HG03354 (cell line): Measurements from ENCODE around the gene SCYGR6.
"Not testable (repeated sequence)": the region's sequence is repeated elsewhere in the genome, so short reads cannot be mapped to it uniquely, and the experiment has no call there.

Experiments
- ATAC-seq: cut with Tn5 transposase; IDR thresholded peaks from one replicate; pipeline ENCODE4 v1.9.1; 2021; ENCODE audit warnings: mild to moderate bottlenecking; ENCODE audit not compliant: unreplicated experiment, poor library complexity, severe bottlenecking

SCYGR6 gene, protein sequence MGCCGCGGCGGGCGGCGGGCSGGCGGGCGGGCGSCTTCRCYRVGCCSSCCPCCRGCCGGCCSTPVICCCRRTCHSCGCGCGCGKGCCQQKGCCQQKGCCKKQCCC

DNA sequence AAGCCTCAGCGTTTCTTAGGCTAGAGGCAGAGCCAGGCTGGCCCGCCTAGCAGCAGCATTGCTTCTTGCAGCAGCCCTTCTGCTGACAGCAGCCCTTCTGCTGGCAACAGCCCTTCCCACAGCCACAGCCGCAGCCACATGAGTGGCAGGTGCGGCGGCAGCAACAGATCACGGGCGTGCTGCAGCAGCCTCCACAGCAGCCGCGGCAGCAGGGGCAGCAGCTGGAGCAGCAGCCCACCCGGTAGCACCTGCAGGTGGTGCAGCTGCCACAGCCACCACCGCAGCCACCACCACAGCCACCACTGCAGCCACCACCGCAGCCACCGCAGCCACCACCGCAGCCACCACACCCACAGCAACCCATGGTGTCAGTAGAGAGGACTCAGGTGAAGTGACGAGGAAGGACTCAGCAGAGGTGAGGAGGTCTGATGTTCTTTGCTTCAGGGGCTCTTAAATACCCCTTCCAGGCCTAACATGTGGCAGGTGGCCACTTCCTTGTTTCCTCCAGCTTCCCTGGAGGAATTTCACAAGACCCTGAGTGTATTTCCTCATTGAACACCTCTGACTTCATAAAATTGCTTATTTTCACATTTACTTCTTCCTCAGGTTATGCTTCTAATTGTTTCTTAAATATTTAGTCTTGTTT, at the start of gene SCYGR6:
Gene SCYGR6 (minus strand): TSS at position 364 of the 646 bp plus-strand sequence. CDS start 0 bp downstream, at position 364.
- ATAC-seq: no peak

DNA sequence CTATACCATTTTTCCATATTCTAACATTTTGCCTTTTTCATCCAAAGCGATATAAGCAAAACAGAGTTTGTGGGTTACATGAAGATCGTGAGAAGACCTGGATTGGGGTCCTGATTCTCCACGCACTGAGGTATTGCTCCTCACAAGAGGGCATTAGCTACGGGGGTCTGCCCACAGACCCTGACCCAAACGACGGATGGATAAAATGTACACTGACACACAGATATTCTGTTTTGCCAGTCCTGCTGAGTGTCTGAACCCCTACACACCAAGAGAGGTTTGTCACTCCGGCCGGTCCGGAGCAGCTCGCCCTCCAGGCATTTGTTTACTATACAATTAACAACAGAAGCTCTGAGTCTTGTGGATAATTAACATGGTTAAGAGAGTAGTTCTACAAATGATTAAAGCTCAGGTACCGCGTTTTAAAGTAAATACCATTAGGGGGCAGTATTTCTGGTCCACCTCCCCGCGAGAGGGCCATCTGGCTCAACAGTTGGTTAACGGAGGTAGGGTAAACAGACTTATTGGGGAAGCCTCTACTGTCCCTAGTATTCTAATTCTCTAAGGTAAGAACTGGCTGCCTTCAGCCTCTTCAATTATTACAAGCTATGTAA, 49.6 kb upstream of the SCYGR6 start:
- ATAC-seq: no peak

DNA sequence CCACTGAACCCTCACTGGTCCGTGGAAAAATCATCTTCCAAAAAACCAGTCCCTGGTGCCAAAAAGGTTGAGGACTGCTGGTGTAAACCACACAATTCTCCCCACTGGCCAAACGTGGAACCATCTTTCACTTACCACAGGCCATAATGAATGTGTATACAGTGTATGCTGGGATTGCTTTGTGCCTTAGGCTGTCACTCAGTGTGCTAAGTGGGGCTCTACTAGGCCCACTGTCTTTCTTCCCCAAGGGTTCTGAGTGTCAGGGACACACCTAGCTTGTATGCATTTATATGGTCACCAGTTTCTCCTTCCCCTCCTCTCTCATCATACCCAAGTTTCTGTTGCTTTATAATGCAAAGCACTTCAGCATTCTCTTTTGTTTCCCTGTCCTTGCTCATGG, 48.4 kb upstream of the SCYGR6 start:
- no peak for ATAC-seq

DNA sequence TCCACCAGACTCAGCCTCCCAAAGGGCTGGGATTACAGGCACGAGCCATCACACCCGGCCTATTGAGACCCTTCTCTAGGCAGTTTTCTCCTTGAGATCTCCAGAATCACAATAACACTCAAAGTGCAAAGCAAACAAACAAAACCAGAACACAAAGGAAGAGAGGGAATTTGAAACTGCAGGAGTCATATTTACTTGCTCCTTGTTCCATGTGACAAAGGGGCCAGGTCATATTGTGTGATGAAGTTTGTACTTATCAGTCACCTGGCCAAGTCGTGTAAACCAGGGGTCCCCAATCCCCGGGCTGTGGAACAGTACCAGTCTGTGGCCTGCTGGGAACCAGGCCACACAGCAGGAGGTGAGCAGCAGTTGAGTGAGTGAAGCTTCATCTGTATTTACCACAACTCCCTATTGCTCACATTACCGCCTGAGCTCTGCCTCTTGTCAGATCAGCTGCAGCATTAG, 47.7 kb upstream of the SCYGR6 start:
- ATAC-seq: no peak

DNA sequence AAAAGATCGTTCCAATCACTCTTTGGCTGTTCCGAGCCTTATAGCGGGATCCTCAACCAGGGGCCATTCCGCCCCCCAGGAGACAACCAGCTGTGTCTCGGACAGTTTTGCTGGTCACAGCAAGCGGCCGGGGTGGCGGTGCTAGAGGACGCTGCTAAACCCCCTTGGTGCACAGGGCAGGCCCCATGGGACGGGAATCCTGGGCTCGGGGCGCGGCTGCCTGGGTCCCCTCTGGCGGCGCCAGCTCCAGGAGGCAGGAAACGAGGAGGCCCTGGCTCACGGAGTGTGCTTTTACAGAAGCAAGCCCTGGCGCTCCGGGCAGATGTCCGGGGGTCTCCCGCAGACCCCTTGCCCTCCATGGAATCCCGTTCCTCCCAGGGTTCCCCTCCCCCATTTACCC, 43.3 kb upstream of the SCYGR6 start:
- ATAC-seq: no peak

DNA sequence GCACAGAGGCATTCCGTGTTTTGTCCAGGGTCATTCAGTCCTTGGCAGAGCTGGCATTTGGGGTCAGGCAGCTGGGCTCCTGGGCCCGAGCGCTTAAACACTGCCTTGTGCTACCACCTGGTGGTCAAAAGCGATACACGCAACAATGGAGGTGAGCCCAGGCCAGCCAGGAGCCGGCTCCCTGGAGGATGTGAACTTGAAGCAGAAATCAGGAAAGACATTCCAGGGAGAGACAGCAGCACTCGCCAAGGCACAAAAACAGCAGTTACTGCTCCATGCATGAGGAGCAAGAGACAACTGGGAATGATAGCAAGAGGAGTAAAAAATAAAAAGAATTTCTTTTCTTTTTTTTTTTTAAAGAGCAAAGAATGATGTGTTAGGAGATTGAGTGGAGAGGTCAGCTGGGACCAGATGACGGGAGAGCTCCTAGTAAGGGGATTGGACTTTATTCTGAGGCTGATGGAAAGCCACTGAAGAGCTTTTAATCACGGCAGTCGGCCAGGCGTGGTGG, 41.9 kb upstream of the SCYGR6 start:
- ATAC-seq: peak; percentile 99

DNA sequence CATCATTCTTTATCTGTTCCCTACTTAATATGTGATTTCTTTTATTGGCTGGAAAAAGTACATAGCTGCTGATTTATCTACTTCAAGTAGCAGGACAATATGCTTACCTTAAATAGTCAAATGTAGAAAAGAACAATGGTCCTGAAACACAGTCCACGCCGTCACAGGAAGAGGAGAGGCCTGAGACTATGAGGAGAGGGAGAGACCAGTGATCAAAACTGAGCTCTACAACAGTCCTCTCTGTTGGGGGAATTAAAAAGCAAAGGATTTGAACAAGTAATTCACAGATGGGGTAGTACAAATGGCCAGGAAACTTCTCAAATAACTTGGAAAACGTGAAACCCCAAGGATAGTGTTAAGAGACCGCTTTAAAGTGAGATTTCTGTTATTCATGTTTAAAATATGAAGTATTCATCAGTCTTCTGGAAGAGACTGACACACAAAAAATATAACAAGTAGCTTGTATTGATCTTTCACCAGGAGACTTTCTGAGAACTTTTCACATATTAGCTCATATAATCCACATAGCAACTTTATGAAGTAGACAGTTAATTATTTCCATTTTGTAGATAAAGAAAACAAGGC, 41.3 kb upstream of the SCYGR6 start:
- ATAC-seq: peak; percentile 11

DNA sequence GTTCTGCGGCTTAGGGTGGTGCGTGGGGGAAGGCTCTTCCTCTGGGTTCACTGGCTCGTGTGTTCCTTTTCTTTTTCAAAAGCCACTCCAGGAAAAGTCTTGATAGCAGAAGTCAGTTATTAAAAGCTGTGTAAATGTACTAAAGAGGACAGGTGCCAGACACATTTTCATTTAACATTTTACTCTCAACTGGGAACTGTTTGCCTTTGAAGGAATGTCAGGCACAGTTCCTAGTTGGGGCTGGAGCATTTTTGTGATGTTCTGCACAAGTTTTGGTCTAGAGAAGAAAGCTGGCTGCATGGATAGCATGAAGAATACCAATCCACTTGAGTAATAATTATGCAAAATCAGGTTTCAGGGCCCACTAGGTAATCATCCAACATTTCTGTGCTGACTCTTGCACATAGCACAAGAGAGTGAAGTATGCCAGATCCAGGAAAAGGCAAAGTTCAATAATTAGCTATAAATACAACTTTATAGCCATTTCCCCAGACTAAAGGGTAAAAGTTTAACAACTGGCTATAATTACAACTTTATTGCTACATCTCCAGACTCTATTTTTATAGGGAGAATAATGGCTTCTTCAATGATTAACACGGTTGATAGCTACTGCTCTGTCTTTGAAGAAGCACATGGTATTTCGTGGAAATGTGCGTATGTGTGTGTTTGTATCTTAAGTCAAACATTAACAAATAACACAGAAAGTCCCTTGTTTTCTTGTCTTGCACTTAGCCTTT, 37.4 kb upstream of the SCYGR6 start:
- no peak for ATAC-seq

DNA sequence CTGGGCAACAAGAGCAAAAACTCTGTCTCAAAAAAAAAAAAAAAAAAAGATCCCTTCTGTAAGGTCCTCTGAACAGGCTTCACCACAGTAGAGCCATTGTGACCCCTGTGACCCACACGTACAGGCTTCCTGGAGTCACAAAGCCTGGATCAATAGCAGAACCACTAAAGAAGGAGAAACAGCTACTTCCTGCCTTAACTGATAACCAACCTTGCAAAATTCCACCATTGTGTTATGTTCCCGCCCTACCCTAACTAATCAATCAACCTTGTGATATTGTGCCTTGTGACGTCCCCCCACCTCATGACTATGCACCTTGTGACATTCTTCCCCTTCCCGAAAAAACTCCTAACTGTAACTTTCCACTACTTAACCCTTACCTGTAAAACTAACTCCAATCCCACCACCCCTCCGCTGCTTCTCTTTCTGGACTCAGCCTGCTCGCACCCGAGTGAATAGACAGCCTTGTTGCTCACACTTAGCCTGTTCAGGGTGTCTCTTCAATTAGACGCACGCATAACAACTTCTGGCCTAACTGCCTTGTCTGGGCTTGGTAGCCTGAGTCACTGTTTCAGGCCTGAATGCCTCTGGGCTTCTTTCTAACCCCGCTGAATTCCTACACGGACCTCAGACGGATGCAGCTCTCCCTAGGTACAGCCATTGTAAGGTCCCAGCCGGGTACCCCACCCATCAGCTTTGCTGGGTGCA, 35.0 kb upstream of the SCYGR6 start:
- ATAC-seq: no peak

DNA sequence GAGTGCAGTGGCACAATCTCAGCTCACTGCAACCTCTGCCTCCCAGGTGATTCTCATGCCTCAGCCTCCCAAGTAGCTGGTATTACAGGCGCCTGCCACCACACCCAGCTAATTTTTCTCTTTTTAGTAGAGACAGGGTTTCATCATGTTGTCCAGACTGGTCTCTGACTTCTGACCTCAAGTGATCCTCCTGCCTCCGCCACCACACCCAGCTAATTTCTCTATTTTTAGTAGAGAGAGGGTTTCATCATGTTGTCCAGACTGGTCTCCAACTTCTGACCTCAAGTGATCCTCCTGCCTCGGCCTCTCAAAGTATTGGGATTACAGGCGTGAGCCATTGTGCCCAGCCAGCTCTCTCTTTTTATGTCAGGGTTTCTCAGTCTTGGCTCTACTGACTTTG, 31.7 kb upstream of the SCYGR6 start:
- not testable (repeated sequence) for ATAC-seq

DNA sequence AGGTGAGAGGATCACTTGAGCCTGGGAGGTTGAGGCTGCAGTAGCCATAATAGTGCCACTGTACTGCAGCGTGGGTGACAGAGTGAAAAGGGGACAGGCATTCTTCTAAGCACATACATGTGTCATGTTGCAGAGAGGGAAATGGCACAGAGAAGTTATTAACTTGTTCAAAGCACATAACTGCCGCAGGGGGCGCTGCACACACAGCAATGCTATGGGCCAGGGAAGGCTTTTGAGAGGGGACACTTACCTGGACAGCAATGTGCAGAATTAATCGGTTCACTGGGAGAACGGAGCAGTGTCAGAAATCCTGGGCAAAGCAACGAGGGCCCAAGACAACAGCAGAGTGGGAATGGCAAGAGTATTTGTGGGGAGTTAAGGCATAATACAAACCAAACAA, 23.5 kb upstream of the SCYGR6 start:
- ATAC-seq: no peak

DNA sequence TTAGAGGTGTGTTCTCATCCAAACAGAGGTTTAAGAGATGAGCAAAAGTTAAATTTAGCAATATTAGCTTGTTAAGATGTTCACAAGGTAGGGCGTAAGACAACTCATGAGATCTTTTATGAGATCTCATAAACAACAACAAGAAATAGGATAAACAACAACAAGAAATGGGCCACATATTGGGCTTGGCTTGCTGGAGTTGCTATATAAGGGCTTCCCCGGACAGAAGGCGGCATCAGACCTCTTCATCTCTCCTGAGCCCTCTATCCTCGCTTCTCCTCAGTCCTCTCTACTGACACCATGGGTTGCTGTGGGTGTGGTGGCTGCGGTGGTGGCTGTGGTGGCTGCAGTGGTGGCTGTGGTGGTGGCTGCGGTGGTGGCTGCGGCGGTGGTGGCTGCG, 21.0 kb upstream of the SCYGR6 start, which contains the start of gene SCYGR8:
Gene SCYGR8 (plus strand): TSS at position 301 of the 400 bp plus-strand sequence. CDS start 0 bp downstream, at position 301.
- ATAC-seq: no peak

DNA sequence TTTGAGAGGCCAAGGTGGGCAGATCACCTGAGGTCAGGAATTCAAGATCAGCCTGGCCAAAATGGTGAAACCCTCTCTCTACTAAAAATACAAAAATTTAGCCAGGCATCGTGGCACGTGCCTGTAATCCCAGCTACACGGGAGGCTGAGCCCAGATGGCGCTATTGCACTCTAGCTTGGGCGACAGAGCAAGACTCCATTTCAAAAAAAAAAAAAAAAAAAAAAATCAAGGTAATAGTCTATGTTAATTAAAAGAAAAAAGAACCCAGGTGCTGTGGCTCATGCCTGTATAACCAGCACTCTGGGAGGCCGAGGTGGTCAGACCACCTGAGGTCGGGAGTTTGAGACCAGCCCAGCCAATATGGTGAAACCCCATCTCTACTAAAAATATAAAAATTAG, 16.1 kb upstream of the SCYGR6 start:
- not testable (repeated sequence) for ATAC-seq

DNA sequence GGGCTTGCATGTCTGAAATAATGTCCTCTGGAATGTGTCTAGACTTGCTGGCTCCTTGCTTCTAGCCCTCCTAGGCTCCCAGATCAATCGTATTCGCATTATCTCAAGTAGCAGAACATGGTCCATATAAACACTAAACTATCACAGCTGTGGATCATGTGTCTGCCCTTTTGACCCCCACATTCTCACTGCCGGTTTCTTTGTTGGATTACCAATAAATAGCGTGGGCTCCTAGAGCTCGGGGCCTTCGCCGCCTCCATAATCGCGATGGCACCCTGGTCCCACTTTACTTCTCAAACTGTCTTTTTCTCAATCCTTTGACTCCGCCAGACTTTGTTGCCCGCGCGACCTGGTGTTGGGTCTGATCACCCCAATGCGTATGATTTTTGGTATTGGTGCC, 14.8 kb upstream of the SCYGR6 start:
- ATAC-seq: no peak

DNA sequence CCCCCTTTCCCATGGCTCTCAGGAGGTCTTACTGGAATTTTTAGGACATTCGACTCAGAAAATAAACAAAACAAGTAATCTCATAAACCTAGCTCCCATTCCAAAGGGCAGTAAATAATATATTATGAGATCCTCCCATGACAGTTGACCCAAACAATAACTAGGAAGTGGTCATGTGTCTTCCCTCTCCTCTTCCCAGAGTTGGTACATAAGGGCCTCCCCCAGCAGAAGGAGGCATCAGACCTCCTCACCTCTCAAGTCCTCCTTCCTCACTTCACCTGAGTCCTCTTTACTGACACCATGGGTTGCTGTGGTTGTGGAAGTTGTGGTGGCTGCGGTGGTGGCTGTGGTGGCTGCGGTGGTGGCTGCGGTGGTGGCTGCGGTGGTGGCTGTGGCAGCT, 3.5 kb upstream of the SCYGR6 start, which contains the start of gene SCYGR7:
Gene SCYGR7 (plus strand): TSS at position 301 of the 400 bp plus-strand sequence. CDS start 0 bp downstream, at position 301.
- ATAC-seq: no peak

DNA sequence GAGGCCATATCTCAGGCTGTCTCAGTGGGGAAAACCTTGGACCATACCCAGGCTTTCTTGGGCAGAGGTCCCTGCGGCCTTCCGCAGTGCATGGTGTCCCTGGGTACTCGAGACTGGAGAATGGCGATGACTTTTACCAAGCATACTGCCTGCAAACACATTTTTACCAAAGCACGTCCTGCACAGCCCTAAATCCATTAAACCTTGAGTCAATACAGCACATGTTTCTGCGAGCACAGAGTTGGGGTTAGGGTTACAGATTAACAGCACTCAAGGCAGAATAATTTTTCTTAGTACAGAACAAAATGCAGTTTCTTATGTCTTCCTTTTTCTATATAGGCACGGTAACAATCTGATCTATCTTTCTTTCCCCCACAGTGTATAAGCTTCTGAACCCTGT, 1.7 kb downstream of the SCYGR6 start:
- not testable (repeated sequence) for ATAC-seq

DNA sequence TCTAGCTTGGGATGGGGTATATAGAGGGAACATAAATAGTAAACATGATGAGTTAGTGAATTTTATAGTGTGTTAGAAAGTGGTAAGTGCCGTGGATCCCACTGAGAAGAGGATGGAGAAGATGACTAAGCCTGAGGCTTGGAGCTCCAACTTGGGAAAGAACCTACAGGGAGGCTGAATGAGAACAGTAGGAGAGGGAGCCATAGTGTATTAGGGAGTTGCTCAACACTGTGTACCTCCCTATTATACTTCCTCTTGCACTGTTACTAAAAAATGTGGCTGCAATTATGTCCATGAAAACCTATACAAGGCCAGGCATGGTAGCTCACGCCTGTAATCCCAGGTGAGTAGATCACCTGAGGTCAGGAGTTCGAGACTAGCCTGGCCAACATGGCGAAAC, 3.9 kb downstream of the SCYGR6 start:
- ATAC-seq: no peak

DNA sequence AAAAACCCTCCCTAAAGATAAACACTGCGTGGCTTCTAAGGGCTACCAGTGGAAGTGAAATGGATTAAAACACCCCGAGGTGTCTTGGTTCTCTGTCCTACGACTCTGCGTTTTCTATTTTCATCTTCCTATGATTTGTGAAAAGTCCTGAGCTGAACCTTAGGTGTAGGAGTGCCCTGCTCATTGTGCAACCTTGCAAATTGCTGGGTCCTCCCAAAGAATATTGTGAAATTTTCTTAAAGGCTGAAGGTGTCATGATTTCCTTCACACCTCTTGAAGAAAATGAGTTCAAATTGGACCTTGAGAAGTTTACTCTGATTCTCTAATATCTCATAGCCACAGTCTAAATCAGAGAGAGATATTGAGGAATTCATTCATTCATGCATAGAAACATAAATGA, 4.9 kb downstream of the SCYGR6 start:
- no peak for ATAC-seq
